ENCODE results near the gene BICDL2.

The BICDL2 gene

GRCh38 chr16:2990891-2991290 is 45.9 kb downstream of the BICDL2 start:
- TF ChIP-seq POLR2AphosphoS5 (IDR thresholded peaks at IDR 0.05; ENCODE audit: low read depth, low read length) (no peak), REST (IDR thresholded peaks at IDR 0.05; ENCODE audit: insufficient read depth in 1 of 2, low read depth in 2 of 2, low read length in 2 of 2) (no peak), TAF1 (IDR thresholded peaks at IDR 0.05; ENCODE audit: borderline replicate concordance, insufficient read depth, low read length) (no peak), SIN3A (IDR thresholded peaks at IDR 0.05; ENCODE audit: borderline replicate concordance, insufficient read depth, low read length) (no peak), FOXP2 (optimal IDR thresholded peaks at IDR 0.05; ENCODE audit: borderline replicate concordance, extremely low read depth, extremely low read length, insufficient read depth) (no peak)

- TF ChIP-seq TAF1 (IDR thresholded peaks at IDR 0.05; ENCODE audit: borderline replicate concordance, insufficient read depth, low read length), result no peak
- TF ChIP-seq FOXP2 (optimal IDR thresholded peaks at IDR 0.05; ENCODE audit: borderline replicate concordance, extremely low read depth, extremely low read length, insufficient read depth), result no peak
- no peak for TF ChIP-seq POLR2AphosphoS5 (IDR thresholded peaks at IDR 0.05; ENCODE audit: low read depth, low read length)
- TF ChIP-seq SIN3A (IDR thresholded peaks at IDR 0.05; ENCODE audit: borderline replicate concordance, insufficient read depth, low read length), result no peak
- no peak for TF ChIP-seq REST (IDR thresholded peaks at IDR 0.05; ENCODE audit: insufficient read depth in 1 of 2, low read depth in 2 of 2, low read length in 2 of 2)
Measured at GRCh38 chr16:2988590-2989099, 48.1 kb downstream of the BICDL2 start.

- TF ChIP-seq TAF1 (IDR thresholded peaks at IDR 0.05; ENCODE audit: borderline replicate concordance, insufficient read depth, low read length), result no peak
- no peak for TF ChIP-seq SIN3A (IDR thresholded peaks at IDR 0.05; ENCODE audit: borderline replicate concordance, insufficient read depth, low read length)
- no peak for TF ChIP-seq REST (IDR thresholded peaks at IDR 0.05; ENCODE audit: insufficient read depth in 1 of 2, low read depth in 2 of 2, low read length in 2 of 2)
- TF ChIP-seq POLR2AphosphoS5 (IDR thresholded peaks at IDR 0.05; ENCODE audit: low read depth, low read length), result no peak
- no peak for TF ChIP-seq FOXP2 (optimal IDR thresholded peaks at IDR 0.05; ENCODE audit: borderline replicate concordance, extremely low read depth, extremely low read length, insufficient read depth)
Measured at GRCh38 chr16:2987833-2988232, 48.9 kb downstream of the BICDL2 start.

- TF ChIP-seq POLR2AphosphoS5 (IDR thresholded peaks at IDR 0.05; ENCODE audit: low read depth, low read length) (no peak), SIN3A (IDR thresholded peaks at IDR 0.05; ENCODE audit: borderline replicate concordance, insufficient read depth, low read length) (no peak), FOXP2 (optimal IDR thresholded peaks at IDR 0.05; ENCODE audit: borderline replicate concordance, extremely low read depth, extremely low read length, insufficient read depth) (no peak), REST (IDR thresholded peaks at IDR 0.05; ENCODE audit: insufficient read depth in 1 of 2, low read depth in 2 of 2, low read length in 2 of 2) (no peak), TAF1 (IDR thresholded peaks at IDR 0.05; ENCODE audit: borderline replicate concordance, insufficient read depth, low read length) (no peak)
Measured at GRCh38 chr16:2987286-2987685, 49.5 kb downstream of the BICDL2 start.

All from PFSK-1 (cell line).